HG03175 (cell line): ENCODE data around the gene OSBPL8.
"Not testable (repeated sequence)": the region's sequence is repeated elsewhere in the genome, so short reads cannot be mapped to it uniquely, and the experiment has no call there.

Experiments used
- ATAC-seq: cut with Tn5 transposase; IDR thresholded peaks from one replicate; pipeline ENCODE4 v1.9.1; 2021; ENCODE audit warnings: mild to moderate bottlenecking, moderate library complexity; ENCODE audit not compliant: unreplicated experiment

The OSBPL8 gene

GRCh38 chr12:76375939-76376338, 183.6 kb downstream of the OSBPL8 start:
- ATAC-seq = no peak

- ATAC-seq = no peak
Measured at GRCh38 chr12:76375470-76375869, 184.1 kb downstream of the OSBPL8 start.

- ATAC-seq = no peak
Measured at GRCh38 chr12:76374386-76375020, 185.1 kb downstream of the OSBPL8 start.

- ATAC-seq = no peak
Measured at GRCh38 chr12:76368230-76368629, 191.3 kb downstream of the OSBPL8 start.

- ATAC-seq = no peak
Measured at GRCh38 chr12:76366163-76366562, 193.4 kb downstream of the OSBPL8 start.

GRCh38 chr12:76364131-76364530, 195.4 kb downstream of the OSBPL8 start:
- ATAC-seq = not testable (repeated sequence)

GRCh38 chr12:76360316-76360715, 199.3 kb downstream of the OSBPL8 start:
- no peak for ATAC-seq

GRCh38 chr12:76356071-76356470, 203.5 kb downstream of the OSBPL8 start:
- no peak for ATAC-seq

- ATAC-seq = peak; percentile 98
Measured at GRCh38 chr12:76348079-76348901, 211.3 kb downstream of the OSBPL8 start, which contains the start of gene BBS10. BBS10 (minus strand) TSS chr12:76348415; CDS start chr12:76348358, 57 bp downstream.

GRCh38 chr12:76346798-76347420, 212.7 kb downstream of the OSBPL8 start:
- ATAC-seq = no peak

- no peak for ATAC-seq
Measured at GRCh38 chr12:76346236-76346635, 213.3 kb downstream of the OSBPL8 start.

GRCh38 chr12:76345569-76345968, 214.0 kb downstream of the OSBPL8 start:
- ATAC-seq = no peak

- no peak for ATAC-seq
Measured at GRCh38 chr12:76341436-76342030, 218.0 kb downstream of the OSBPL8 start.

GRCh38 chr12:76340680-76341435, 218.7 kb downstream of the OSBPL8 start:
- no peak for ATAC-seq

GRCh38 chr12:76337583-76337982, 222.0 kb downstream of the OSBPL8 start:
- no peak for ATAC-seq

- ATAC-seq = no peak
Measured at GRCh38 chr12:76332606-76333005, 227.0 kb downstream of the OSBPL8 start.

- no peak for ATAC-seq
Measured at GRCh38 chr12:76329606-76330005, 230.0 kb downstream of the OSBPL8 start.

GRCh38 chr12:76329159-76329558, 230.4 kb downstream of the OSBPL8 start:
- ATAC-seq = no peak

GRCh38 chr12:76319595-76320319, 239.8 kb downstream of the OSBPL8 start:
- ATAC-seq = not testable (repeated sequence)
